Measurements from ENCODE around the gene LMOD2.

GRCh38 chr7:123645516-123645915, 10.2 kb upstream of the LMOD2 start:
- TF ChIP-seq, protein P1, sequence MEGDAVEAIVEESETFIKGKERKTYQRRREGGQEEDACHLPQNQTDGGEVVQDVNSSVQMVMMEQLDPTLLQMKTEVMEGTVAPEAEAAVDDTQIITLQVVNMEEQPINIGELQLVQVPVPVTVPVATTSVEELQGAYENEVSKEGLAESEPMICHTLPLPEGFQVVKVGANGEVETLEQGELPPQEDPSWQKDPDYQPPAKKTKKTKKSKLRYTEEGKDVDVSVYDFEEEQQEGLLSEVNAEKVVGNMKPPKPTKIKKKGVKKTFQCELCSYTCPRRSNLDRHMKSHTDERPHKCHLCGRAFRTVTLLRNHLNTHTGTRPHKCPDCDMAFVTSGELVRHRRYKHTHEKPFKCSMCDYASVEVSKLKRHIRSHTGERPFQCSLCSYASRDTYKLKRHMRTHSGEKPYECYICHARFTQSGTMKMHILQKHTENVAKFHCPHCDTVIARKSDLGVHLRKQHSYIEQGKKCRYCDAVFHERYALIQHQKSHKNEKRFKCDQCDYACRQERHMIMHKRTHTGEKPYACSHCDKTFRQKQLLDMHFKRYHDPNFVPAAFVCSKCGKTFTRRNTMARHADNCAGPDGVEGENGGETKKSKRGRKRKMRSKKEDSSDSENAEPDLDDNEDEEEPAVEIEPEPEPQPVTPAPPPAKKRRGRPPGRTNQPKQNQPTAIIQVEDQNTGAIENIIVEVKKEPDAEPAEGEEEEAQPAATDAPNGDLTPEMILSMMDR (conservative IDR thresholded peaks at IDR 0.05; ENCODE audit: low read depth, low read length) = no peak
- TF ChIP-seq EZH2 (IDR thresholded peaks at IDR 0.05; ENCODE audit: low read length, unreplicated experiment) (no peak), EZH2phosphoT487 (IDR thresholded peaks at IDR 0.05; ENCODE audit: borderline replicate concordance, low read length) (no peak)
